Measurements from ENCODE around the gene CNOT10.

DNA sequence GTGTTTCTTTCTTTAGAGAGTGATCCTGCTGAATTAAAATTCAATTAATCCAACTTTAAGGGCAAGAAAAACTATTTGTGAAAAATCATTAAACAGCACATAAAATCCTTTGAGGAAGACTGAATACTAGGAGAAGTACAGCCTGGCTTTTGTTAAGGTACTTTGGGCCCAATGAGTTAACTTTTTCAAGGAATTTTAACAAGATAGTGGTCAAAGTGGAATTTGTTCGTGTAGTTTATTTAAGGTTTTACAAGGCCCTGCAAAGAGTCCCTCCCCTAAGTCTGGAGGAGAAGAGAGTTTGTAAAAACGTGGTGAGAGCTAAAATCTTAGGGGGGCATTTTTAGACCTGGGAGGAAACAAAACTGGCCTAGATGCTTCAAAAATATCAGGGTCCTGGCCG is 106.8 kb downstream of the CNOT10 start:
- TF ChIP-seq, protein P1, sequence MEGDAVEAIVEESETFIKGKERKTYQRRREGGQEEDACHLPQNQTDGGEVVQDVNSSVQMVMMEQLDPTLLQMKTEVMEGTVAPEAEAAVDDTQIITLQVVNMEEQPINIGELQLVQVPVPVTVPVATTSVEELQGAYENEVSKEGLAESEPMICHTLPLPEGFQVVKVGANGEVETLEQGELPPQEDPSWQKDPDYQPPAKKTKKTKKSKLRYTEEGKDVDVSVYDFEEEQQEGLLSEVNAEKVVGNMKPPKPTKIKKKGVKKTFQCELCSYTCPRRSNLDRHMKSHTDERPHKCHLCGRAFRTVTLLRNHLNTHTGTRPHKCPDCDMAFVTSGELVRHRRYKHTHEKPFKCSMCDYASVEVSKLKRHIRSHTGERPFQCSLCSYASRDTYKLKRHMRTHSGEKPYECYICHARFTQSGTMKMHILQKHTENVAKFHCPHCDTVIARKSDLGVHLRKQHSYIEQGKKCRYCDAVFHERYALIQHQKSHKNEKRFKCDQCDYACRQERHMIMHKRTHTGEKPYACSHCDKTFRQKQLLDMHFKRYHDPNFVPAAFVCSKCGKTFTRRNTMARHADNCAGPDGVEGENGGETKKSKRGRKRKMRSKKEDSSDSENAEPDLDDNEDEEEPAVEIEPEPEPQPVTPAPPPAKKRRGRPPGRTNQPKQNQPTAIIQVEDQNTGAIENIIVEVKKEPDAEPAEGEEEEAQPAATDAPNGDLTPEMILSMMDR (IDR thresholded peaks at IDR 0.05), result no peak
- no peak for TF ChIP-seq POLR2A (IDR thresholded peaks at IDR 0.05)
